Cardiac muscle cell (in vitro differentiated cells and primary cell): ENCODE data around the gene MAD2L1. TPM values are rescaled to one million over a fixed set of nuclear protein-coding genes. Genes with fewer than 3 reads are reported as not detected.
"Not testable (repeated sequence)": the region's sequence is repeated elsewhere in the genome, so short reads cannot be mapped to it uniquely, and the experiment has no call there.

Experiments
- DNase-seq, 2 donors: peaks; one replicate each; pipeline versions ENCODE4 v3.0.0 to v3.0.0-alpha.2; 2010 to 2017; ENCODE audit warnings: low read depth in 1 of 2, low spot score in 1 of 2
- H3K27ac ChIP-seq: fragments of 200-600 bp; sonication (generic); 2 replicates; pipeline ENCODE4 v1.5.1; 2016
- H3K27me3 ChIP-seq: fragments of 200-600 bp; sonication (generic); 2 replicates; pipeline ENCODE4 v1.6.0; 2016; ENCODE audit warnings: control low read depth
- H3K36me3 ChIP-seq: fragments of 200-600 bp; sonication (generic); 2 replicates; pipeline ENCODE4 v1.5.1; 2016; ENCODE audit warnings: control low read depth
- H3K4me1 ChIP-seq: fragments of 200-600 bp; sonication (generic); 2 replicates; pipeline ENCODE4 v1.8.1; 2017; ENCODE audit warnings: low read depth, mild to moderate bottlenecking, mixed run types
- H3K4me3 ChIP-seq: fragments of 200-600 bp; sonication (generic); 2 replicates; pipeline ENCODE4 v1.5.1; 2016; ENCODE audit warnings: mild to moderate bottlenecking
- H3K9me3 ChIP-seq: fragments of 200-600 bp; sonication (generic); 2 replicates; pipeline ENCODE4 v1.5.1; 2017; ENCODE audit warnings: low read depth, mild to moderate bottlenecking, control low read depth
- polyA plus RNA-seq: library from polyadenylated mRNA; unstranded; fragments of >200 nt; fragmentation: Nextera tagmentation; extraction: Ambion mirVana; gene quantifications from 2 replicates; pipeline ENCODE4 v1.2.1, GENCODE V29; 2016
- total RNA-seq: library from RNA; depleted of rRNA; stranded (reverse); fragments of >200 nt; gene quantifications from 2 replicates; pipeline ENCODE4 v1.2.3, GENCODE V29; 2016
- TF ChIP-seq, protein P1 (sequence below): IDR thresholded peaks from 2 replicates; pipeline ENCODE4 v1.5.1; 2012; ENCODE audit warnings: low read depth, mild to moderate bottlenecking, low read length

MAD2L1 gene
- total and polyA plus RNA-seq, 2 experiments from 2014 or later = 11.6 to 42.0 TPM

DNA sequence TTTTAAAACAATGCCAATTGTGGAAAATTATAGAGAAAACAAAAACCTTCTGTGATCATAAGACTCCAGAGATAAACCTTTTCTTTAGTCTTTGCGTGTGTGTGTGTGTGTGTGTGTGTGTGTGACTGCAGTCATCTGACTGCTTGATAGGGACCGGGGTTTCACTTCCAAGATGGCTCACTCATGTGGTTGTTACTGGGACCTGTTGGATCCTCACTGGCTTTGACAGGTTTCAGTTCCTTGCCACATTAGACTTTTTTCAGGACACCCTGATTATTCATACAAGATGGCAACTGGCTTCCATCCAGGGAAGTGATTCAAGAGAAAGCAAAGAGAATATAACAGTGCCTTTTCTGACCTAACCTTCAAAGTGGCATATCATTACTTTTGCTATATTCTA, 21.9 kb upstream of the MAD2L1 start:
- TF ChIP-seq, protein P1, sequence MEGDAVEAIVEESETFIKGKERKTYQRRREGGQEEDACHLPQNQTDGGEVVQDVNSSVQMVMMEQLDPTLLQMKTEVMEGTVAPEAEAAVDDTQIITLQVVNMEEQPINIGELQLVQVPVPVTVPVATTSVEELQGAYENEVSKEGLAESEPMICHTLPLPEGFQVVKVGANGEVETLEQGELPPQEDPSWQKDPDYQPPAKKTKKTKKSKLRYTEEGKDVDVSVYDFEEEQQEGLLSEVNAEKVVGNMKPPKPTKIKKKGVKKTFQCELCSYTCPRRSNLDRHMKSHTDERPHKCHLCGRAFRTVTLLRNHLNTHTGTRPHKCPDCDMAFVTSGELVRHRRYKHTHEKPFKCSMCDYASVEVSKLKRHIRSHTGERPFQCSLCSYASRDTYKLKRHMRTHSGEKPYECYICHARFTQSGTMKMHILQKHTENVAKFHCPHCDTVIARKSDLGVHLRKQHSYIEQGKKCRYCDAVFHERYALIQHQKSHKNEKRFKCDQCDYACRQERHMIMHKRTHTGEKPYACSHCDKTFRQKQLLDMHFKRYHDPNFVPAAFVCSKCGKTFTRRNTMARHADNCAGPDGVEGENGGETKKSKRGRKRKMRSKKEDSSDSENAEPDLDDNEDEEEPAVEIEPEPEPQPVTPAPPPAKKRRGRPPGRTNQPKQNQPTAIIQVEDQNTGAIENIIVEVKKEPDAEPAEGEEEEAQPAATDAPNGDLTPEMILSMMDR = no peak
- H3K36me3 ChIP-seq = no peaks in the 10 kb centered on the region

DNA sequence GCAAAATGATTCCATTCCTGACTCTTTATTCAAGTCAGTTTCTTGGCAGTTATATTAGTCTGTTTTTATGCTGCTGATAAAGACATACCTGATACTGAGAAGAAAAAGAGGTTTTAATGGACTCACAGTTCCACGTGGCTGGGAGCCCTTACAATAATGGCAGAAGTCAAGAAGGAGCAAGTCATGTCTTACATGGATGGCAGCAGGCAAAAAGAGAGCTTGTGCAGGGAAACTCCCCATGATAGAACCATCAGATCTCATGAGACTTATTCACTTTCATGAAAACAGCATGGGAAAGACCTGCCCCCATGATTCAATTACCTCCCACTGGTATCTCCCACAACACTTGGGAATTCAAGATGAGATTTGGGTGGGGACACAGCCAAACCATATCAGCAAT, 21.4 kb upstream of the MAD2L1 start:
- not testable (repeated sequence) for H3K4me1 ChIP-seq, H3K9me3 ChIP-seq, DNase-seq, H3K36me3 ChIP-seq, H3K27me3 ChIP-seq, H3K27ac ChIP-seq, H3K4me3 ChIP-seq

More for the DNA sequence above, 21.9 kb upstream of the MAD2L1 start:
- no peak for DNase-seq
- Histone ChIP-seq H3K27ac (no peak overlapping the region), H3K27me3 (no peaks in the 10 kb centered on the region), H3K4me1 (peaks cover under 1% of the 10 kb centered on the region), H3K9me3 (no peaks in the 10 kb centered on the region), H3K4me3 (no peak overlapping the region)

DNA sequence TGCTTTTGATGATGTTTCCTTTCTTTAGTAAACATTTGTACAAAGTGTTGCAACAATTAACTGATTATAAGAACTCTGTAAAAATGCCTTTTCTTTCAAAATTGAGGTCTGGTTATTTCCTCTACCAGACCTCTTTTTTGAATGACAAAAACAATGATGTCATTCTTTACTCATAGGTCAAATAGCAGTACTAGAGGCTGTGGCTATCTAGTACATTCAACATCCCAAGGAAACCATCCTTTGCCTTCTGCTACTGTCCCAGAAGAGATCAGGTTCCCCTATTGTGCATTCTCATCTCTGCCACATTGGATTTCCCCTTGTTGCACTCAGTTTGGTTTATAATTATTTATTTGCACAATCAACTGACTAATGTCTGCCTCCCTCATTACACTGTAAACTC, 19.1 kb upstream of the MAD2L1 start:
- H3K4me3 ChIP-seq = no peak overlapping the region
- H3K27ac ChIP-seq = no peak overlapping the region
- H3K9me3 ChIP-seq = no peaks in the 10 kb centered on the region
- TF ChIP-seq, protein P1 = no peak
- H3K36me3 ChIP-seq = no peaks in the 10 kb centered on the region
- no peaks in the 10 kb centered on the region for H3K27me3 ChIP-seq
- H3K4me1 ChIP-seq = peaks cover 16% of the 10 kb centered on the region
- no peak for DNase-seq

DNA sequence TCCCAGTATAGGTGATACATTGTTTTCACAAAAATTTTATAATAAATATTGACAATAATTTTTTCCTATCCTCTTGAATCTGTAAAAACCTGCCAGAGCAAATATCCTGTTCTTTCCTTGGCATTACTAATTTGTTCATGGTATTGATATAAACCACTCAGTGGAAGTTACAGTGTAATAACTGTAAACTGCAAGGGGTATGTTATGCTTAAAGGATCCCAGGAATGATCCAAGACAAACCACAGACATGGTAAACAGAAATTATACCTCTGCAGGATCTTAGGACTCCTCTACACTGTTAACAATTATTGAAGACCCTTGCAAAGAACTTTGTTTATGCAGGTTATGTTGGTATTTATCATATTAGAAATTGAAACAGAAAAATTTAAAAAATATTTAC, 17.7 kb upstream of the MAD2L1 start:
- H3K36me3 ChIP-seq = no peaks in the 10 kb centered on the region
- H3K27me3 ChIP-seq = no peaks in the 10 kb centered on the region
- no peak overlapping the region for H3K27ac ChIP-seq
- TF ChIP-seq, protein P1 = no peak
- H3K4me1 ChIP-seq = peaks cover 16% of the 10 kb centered on the region
- H3K9me3 ChIP-seq = no peaks in the 10 kb centered on the region
- no peak for DNase-seq
- no peak overlapping the region for H3K4me3 ChIP-seq

DNA sequence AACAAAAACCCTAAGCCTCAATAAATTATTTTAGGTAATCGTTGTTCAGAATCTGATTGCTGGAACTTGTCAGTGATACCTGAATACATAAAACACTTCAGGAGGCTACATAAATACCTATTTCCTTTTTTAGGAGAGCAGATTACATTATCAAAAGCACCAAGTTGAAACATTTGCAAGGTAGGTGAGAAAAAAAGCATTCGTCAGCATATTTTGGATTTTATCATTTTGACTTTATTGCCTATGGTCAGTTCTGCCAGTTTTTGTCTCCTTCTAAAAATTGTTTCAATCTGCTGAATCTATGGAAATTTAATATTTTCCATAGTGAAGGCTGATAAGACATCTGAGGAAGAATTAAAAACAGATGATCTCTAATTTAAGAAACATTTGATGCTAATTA, 16.5 kb upstream of the MAD2L1 start:
- no peak for DNase-seq
- H3K9me3 ChIP-seq = no peaks in the 10 kb centered on the region
- peaks cover 16% of the 10 kb centered on the region for H3K4me1 ChIP-seq
- no peak overlapping the region for H3K4me3 ChIP-seq
- TF ChIP-seq, protein P1 = no peak
- H3K36me3 ChIP-seq = no peaks in the 10 kb centered on the region
- no peak overlapping the region for H3K27ac ChIP-seq
- no peaks in the 10 kb centered on the region for H3K27me3 ChIP-seq

DNA sequence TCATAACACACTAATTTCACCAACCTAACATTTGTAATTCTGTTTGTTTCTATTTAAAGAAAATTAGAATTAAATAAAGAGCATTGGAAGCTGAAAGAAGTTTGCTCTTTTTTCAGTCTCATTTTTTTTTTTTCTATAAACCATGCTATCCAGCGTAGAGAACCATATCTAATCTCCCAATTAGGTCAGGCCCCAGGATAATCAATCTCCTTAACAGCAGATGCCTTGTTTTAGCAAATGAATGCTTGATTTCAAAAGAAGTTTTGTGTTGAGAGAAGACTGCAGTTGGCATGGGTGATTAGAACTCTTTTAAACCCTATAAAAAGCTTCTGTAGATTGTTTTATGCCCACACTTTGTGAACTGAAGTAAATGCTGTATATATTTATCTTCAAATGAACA, 15.6 kb upstream of the MAD2L1 start:
- no peaks in the 10 kb centered on the region for H3K36me3 ChIP-seq
- peaks cover 16% of the 10 kb centered on the region for H3K4me1 ChIP-seq
- H3K9me3 ChIP-seq = no peaks in the 10 kb centered on the region
- DNase-seq = no peak
- no peak overlapping the region for H3K4me3 ChIP-seq
- TF ChIP-seq, protein P1 = no peak
- no peaks in the 10 kb centered on the region for H3K27me3 ChIP-seq
- H3K27ac ChIP-seq = no peak overlapping the region
